ENCODE results near the gene MGST3.
A peak's percentile ranks its signal among the peaks of the same experiment; 100 is the strongest.
"Not testable (repeated sequence)": the region's sequence is repeated elsewhere in the genome, so short reads cannot be mapped to it uniquely, and the experiment has no call there.

MGST3 gene

DNA sequence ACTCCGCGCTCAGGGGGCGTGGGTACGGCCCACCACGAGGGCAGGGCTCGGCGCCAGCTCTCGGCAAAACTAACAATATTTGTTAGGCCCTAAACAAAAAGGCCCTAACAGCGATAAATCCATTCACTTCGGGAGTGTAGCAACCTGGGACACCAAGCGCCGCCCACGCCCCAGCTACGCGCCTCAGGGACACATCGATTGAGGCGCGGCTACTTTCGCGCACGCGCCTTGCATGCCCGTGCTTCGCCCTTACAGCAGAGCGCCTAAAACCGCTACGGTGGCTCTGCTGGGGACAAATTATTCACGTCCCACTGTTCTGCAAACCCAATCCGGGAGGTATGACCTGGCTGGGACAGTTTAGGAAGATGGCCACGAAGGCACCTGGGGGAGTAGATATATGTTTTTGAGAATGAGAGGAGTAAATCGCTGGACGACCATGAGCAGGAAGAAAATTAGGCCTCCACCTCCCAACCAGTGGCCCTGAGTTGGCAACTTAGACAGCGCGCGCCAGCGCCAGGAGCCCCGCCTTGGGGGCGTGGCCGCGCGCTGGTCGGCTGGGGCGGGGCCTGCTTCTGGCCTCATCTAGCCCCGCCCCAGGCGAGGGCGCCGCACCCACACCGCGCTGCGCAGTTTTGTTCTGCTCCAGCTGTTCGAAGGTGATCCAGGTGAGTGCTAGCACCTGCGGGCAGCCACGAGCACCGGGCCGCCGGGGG lies at the start of gene MGST3:
Gene MGST3 (plus strand): TSS at position 606 of the 713 bp plus-strand sequence. CDS start 18,614 bp downstream, outside the sequence.
- peak; percentile 95 for DNase-seq

DNA sequence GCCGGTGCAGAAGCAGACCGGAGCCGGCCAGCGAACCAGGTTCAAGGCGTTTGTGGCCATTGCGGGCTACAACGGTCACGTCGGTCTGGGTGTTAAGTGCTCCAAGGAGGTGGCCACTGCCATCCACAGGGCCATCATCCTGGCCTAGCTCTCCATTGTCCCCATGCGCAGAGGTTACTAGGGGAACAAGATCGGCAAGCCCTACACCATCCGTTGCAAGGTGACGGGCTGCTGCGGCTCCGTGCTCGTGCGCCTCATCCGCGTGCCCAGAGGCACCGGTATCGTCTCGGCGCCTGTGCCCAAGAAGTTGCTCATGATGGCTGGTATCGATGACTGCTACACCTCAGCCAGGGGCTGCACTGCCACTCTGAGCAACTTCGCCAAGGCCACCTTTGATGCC lies 49.1 kb upstream of the MGST3 start:
- no peak for DNase-seq

DNA sequence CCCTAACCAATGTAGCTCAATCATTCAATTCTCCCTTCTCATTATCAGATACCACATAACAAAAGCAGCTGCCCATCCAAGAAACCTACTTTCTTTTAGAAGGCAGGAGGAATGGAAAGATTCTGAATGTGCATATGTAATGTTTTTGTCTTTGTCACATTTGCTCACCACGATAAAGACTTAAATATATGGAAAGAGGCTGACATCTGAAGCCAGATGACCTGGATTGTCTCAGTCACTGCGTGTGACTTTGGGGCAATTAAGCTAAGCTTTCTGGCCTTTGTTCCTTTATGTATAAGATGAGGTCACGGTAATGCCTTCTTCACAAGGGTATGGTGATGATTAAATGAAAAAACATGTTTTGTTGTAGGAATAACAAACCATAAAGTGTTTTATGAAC lies 44.6 kb upstream of the MGST3 start:
- DNase-seq, result no peak

GRCh38 chr1:165591391-165591790 lies 39.6 kb upstream of the MGST3 start:
- not testable (repeated sequence) for DNase-seq

- DNase-seq, result peak; percentile 72
These were observed 37.9 kb upstream of the MGST3 start for GRCh38 chr1:165592945-165593823.

DNA sequence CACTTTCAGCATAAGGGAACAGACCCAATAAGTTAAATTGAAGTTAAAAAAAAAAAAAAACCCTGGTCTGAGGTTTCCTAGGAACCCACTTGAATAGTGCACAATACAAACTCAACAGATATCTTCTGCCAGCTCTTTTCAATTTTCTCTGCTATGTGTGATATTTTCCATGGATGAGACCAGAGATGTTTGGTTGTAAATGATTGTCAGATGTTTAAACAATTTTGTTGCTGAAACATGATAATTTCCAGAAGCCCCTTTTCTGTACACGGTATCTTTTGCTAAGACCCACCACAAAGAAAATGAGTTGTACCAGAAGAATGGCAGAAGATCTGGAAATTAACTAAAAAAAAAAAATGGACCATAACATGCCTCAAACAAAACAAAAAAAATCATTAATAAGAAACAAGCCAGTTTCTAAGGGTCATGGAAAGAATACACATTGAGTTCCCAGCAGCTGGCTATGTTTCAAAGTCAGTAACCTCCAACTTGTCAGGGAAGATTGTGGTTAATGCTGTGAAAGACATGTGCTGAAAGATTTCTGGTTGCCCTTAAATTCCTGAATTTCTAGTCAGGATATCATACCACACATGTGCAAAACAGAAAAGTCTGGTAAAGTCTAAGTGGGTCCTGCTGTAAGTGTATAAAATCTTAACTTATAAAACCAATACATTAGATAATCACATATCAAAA lies 35.6 kb upstream of the MGST3 start:
- DNase-seq, result no peak

DNA sequence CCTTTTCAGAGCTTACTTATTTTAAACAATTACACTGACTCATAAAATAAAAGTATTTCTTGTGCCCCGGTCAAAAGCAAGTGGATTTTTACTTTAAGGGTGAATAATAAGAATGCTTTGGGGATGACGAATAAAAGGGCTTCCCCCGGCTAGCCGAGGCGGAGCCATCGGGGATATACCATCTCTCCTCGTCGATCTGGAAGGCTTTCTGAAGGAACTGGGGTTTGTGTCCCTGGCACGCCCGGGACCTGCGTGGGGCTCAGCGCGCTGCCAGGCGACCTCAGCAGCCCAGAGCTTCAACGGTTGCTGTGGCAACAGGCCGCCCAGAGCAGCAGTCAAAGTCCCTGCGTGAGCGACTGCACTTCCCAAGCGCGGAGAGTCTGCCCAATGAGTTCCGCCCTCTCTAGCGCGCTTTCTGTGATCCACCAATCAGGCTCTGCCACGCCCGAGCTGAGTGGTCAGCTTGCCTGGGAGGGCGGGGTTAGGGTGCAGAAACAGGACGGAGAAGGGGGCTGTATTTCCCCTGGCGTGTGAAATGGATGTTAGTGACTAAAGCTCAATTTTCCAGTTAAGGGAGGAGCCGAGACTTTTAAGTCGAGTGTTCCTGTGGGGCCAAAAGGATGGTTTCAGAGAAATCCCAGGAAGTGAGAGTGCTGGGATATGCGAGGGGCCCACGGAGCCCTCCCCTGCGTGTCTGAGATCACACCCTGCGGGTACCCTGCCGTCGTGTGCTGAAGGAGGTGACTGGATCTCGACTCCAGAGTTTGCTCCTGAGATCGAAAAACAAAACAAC lies 33.0 kb upstream of the MGST3 start:
- peak; percentile 93 for DNase-seq

DNA sequence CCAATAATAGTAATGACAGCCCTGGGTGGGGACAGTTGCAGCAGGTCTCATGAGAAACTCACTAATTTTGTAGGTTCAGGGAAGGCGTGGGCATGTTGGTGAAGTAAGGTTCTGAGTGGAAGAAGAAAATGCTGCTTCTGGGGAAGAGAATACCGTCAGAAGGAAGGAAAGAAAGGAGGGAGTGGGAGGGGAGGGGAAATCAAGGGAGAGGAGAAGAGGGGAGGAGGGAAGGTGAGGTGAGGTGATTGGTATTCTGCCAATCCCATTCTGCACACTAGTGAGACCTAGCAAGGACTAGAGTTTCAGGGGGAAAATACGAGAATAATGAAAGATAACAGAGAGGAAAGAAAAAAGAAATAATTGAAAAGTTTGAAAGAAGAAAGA lies 32.4 kb upstream of the MGST3 start:
- DNase-seq, result no peak

GRCh38 chr1:165600793-165601192 lies 30.2 kb upstream of the MGST3 start:
- DNase-seq, result no peak

DNA sequence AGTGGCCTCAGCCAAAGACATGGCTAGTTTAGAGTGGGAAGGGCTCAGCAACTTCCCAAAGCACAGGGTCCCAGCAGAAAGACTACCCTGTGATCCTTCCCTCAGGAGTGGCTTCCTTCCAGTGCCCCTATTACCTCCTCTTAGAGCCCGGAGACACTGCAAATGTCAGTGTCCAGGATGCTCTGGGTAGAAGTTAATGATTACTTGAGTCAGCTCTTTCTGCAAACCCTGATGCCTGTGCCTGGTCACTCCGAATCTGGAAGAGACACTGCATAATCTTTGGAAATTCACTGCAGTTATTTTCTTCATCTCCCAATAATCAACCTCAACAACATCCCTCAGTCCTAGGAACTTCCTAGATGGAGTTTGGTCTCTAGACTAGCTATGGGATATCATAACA lies 27.2 kb upstream of the MGST3 start:
- no peak for DNase-seq

- no peak for DNase-seq
These were observed 25.8 kb upstream of the MGST3 start for GRCh38 chr1:165605246-165605645.

- DNase-seq, result not testable (repeated sequence)
These were observed 24.4 kb upstream of the MGST3 start for GRCh38 chr1:165606676-165607075.

DNA sequence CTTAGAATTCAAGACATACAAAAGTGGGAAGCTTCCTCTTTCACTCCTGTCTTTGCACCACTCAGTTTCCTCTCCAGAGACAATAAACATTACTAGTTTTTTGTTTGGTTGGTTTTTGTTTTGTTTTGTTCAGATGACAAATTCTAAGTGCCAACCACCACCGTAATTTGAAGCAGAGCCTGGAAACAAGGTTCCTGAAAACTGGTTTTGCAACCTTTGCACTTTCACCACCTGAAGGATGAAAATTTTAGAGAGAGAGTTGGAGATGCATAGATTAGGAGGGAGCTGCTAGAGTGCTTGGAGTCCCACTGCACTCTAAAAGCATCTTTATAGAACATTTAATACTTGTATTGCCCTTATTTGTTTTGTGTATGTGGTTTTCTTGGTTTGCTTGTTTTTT lies 20.2 kb upstream of the MGST3 start:
- DNase-seq, result no peak

GRCh38 chr1:165612062-165612461 lies 19.0 kb upstream of the MGST3 start:
- no peak for DNase-seq

DNA sequence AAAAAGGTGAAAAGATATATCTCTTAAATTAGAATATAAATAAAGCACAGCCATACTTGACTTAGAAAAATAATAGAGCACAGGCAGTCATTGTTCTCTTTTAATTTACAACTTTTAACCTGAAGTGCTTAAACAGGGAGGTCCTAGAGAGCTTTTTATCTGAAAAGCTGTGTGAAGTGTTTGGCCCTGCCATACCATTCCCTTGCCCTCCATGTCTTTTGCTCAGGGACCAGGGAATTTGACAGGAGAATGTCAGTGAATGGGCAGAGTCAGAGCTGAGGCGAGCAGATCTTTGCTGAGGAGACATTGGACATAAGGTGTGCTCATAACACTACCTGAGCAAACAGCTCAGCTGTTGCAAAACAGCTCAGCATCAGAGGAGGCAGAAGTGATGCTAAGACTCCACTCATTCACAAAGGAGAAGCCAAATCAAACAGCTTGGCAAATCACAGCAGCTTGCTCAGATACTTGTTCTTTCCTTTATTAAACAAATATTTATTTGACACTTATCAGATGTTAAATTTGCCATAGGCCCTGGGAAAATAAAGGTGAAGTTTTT lies 14.9 kb upstream of the MGST3 start:
- DNase-seq, result no peak

GRCh38 chr1:165616987-165617546 lies 14.0 kb upstream of the MGST3 start:
- no peak for DNase-seq

GRCh38 chr1:165619647-165620151 lies 11.3 kb upstream of the MGST3 start:
- no peak for DNase-seq

- DNase-seq, result no peak
These were observed 7.4 kb upstream of the MGST3 start for GRCh38 chr1:165623624-165624023.

DNA sequence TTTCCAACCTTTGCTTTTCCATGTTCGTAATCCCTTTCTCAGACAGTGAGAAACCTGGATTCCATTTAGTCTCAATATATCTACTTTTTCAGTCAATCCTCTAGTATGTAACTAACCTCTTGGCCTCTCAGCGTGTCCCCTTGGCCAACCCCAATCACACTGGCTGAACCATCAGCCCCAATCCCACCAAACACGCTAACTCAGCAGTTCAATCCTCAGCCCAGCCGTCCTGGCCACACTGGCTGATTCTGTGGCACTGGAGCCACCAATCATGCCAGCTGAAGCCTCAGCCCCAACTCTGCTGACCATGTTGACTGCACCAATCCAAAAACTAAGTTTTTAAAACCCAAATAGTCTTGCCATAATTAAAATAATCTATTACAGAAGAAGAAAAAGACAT lies 6.6 kb upstream of the MGST3 start:
- no peak for DNase-seq

DNA sequence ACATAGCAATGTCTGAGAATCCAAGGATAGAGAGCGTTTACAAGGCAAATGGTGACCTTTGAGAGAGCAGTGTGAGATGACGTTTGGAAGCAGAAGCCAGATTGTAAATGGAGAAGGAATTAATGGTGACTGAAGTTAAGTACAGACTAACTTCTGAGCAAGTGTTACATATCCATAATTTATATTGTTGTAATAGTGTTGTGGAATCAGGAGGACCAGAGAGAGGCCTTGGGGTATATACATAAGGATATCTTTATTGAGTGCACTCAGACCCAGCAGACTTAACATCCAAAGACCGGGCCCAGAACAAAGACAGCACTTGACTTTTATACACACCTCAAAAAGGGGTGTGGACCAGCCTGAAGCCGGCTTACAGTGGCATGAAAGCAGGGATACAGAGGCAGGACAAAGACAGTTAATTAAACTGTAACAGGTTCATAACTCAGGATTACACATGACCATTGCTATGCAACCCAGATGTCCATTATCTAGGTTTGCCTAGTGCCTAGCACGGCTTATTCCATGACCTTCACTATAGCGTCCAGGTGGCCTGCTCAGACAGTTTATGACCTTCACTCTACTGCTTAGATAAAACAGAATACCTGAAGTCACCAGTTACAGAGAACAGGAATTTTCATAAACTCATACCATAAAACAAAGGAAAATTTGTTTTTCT lies 2.7 kb upstream of the MGST3 start:
- no peak for DNase-seq

GRCh38 chr1:165629151-165629550 lies 1.9 kb upstream of the MGST3 start:
- no peak for DNase-seq

Measured in activated naive CD4-positive, alpha-beta T cell treated with anti-CD3 and anti-CD28 coated beads, Interleukin-2, amount 50 U/mL, for 16 hours (primary cell).